HG03575 (cell line): ENCODE data around the gene MC2R.

Source experiments
- ATAC-seq: cut with Tn5 transposase; IDR thresholded peaks from one replicate; pipeline ENCODE4 v1.9.1; 2021; ENCODE audit not compliant: unreplicated experiment, insufficient number of reproducible peaks, low FRiP score; ENCODE audit errors: extremely low read depth

The MC2R gene

GRCh38 chr18:13836559-13836958, 78.8 kb downstream of the MC2R start:
- no peak for ATAC-seq

GRCh38 chr18:13835202-13835601, 80.1 kb downstream of the MC2R start:
- no peak for ATAC-seq

GRCh38 chr18:13834496-13835015, 80.8 kb downstream of the MC2R start:
- no peak for ATAC-seq
